Measurements from ENCODE around the gene GALNT18.

DNA sequence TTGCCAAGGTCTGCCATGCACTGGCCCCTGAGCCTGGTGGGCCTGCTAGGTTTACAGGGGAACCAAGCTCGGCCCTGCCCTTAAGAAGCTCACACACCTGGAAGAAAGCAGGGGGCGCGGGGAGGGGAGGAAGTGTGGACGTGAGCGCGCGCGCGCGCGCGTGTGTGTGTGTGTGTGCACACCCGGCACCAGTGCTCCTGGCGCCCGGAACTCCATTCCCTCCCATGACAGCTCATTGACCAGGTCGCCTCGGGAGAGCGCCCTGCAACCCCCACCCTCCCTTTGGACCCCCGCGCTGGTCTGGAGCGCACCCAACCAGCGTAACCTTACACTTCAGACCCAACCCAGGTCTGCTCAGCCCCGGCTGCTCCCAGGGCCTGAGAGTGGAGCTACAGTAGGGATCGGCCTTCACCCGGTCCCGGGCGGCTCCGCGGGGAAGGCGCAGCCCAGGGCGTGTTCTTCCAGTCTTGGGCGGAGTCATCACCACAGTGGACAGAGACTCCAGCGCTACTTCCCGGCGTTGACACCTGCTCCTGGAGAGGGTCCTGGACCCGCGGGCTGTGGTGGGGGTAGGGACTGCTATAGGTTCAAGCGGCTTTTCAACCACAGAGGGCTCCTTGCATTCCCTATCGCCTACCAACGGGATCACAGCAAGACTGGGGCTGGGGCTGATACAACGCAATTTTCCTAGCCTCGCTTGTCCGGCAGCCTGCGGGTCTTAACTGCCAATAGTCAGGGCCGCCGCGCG lies 1.5 kb downstream of the GALNT18 start:
- no peak for TF ChIP-seq POLR2A (IDR thresholded peaks at IDR 0.05)
- TF ChIP-seq, protein P1, sequence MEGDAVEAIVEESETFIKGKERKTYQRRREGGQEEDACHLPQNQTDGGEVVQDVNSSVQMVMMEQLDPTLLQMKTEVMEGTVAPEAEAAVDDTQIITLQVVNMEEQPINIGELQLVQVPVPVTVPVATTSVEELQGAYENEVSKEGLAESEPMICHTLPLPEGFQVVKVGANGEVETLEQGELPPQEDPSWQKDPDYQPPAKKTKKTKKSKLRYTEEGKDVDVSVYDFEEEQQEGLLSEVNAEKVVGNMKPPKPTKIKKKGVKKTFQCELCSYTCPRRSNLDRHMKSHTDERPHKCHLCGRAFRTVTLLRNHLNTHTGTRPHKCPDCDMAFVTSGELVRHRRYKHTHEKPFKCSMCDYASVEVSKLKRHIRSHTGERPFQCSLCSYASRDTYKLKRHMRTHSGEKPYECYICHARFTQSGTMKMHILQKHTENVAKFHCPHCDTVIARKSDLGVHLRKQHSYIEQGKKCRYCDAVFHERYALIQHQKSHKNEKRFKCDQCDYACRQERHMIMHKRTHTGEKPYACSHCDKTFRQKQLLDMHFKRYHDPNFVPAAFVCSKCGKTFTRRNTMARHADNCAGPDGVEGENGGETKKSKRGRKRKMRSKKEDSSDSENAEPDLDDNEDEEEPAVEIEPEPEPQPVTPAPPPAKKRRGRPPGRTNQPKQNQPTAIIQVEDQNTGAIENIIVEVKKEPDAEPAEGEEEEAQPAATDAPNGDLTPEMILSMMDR (IDR thresholded peaks at IDR 0.05) = no peak
